HT-29 (cell line): ENCODE data around the gene OPCML. TPM values are rescaled to one million over a fixed set of nuclear protein-coding genes. Genes with fewer than 3 reads are reported as not detected.
"Not testable (repeated sequence)": the region's sequence is repeated elsewhere in the genome, so short reads cannot be mapped to it uniquely, and the experiment has no call there.

Source experiments
- DNase-seq: peaks from one replicate; pipeline ENCODE4 v3.0.0-alpha.2; 2015; ENCODE audit warnings: low spot score
- small RNA-seq: library from RNA; depleted of rRNA; stranded (forward); fragments of <200 nt; gene quantifications from one replicate; pipeline ENCODE3, GENCODE V24; 2014
- total RNA-seq: library from RNA; depleted of rRNA; stranded (reverse); fragments of >200 nt; shearing (Covaris generic); gene quantifications from 2 replicates; pipeline ENCODE4 v1.2.3, GENCODE V29; 2014

OPCML gene
- total RNA-seq, 1 experiment from 2014 or later: not detected

GRCh38 chr11:132373405-132374143 is 1158.7 kb downstream of the OPCML start:
- DNase-seq: no peak

- not testable (repeated sequence) for DNase-seq
Measured at GRCh38 chr11:132370114-132370513, 1162.2 kb downstream of the OPCML start.

GRCh38 chr11:132367293-132367692 is 1165.0 kb downstream of the OPCML start:
- no peak for DNase-seq

- DNase-seq: no peak
Measured at GRCh38 chr11:132365650-132366049, 1166.7 kb downstream of the OPCML start.

Small RNA genes lying within 50 kb of the gene (small RNA-seq; reads per million reads assigned to genes)
- not detected for gene RF00026
